ENCODE data around the gene ZNF576. TPM values are rescaled to one million over a fixed set of nuclear protein-coding genes. Genes with fewer than 3 reads are reported as not detected.
A peak's percentile ranks its signal among the peaks of the same experiment; 100 is the strongest.

ZNF576 gene
- total and polyA plus RNA-seq, 2 of the 13 experiments (the other 11 are each of a cell fraction or from before 2014, with no cell fraction given) = 7.2 to 9.6 TPM

DNA sequence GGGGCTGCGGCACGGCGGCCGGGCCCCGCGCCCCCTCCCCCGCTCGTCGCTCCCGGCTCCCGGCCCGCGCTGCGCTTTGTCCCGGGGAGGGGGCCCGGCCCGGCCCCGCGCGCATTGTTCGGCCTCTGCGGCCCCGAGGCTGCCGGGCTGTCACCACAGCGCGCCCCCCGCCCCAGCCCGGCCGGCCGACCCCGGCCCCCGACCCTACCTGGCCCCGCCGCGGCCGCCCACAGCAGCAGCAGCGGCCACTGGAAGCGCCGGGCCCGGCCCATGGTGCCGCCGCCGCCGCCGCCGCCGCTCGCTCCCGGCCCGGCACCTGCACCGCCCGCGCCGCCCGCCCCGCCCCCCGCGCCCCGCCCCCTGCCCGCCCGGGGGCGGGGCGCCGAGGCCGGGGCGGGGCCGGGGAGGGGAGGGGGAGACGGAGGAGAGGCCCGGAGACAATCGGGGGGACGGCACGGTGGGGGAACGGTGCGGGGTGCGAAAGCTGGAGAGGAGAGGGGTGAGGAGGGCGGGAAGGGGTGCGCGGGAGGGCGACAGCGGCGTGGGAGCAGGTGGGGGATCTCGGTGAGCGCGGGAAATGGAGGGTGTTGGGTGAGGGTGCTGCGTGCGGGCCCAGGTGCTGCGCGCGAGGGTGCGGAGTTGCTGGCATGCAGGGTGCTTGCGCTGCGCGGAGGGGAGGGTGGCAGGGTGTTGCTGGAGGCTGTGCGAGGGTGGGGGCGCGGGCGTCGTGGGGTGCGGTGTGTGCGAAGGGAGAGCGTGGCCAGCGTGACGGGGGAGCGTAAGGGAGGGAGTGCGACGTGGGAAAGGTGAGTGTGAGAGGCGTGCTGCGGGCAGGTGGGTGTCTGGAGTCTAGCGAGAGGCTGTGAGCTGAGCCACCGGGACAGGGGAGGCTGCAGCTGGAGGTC, 43.4 kb downstream of the ZNF576 start, which contains the start of gene CADM4 (continued):
- TF ChIP-seq PLSCR1 (CRISPR knock-in tag; IDR thresholded peaks at IDR 0.05; ENCODE audit: borderline replicate concordance) (no peak), ZC3H4 (CRISPR knock-in tag; IDR thresholded peaks at IDR 0.05; ENCODE audit: borderline replicate concordance) (no peak), RNF219 (CRISPR knock-in tag; IDR thresholded peaks at IDR 0.05) (no peak), SIN3A (IDR thresholded peaks at IDR 0.05; ENCODE audit: borderline replicate concordance, low read depth, low read length) (no peak), ZFP41 (CRISPR knock-in tag; IDR thresholded peaks at IDR 0.05; ENCODE audit: borderline replicate concordance) (peak; percentile 80; the same call in 1 of the 2 replicates), CBFB (CRISPR knock-in tag; IDR thresholded peaks at IDR 0.05) (no peak), THYN1 (CRISPR knock-in tag; IDR thresholded peaks at IDR 0.05; ENCODE audit: borderline replicate concordance, low read depth) (no peak), ZNF883 (CRISPR knock-in tag; IDR thresholded peaks at IDR 0.05; ENCODE audit: not compliant biosample characterization) (peak; percentile 49), FOSL1 (CRISPR knock-in tag; IDR thresholded peaks at IDR 0.05; ENCODE audit: borderline replicate concordance) (no peak), HOXD1 (CRISPR knock-in tag; IDR thresholded peaks at IDR 0.05) (no peak), ETV5 (CRISPR knock-in tag; IDR thresholded peaks at IDR 0.05; ENCODE audit: borderline replicate concordance) (no peak), RFXAP (CRISPR knock-in tag; IDR thresholded peaks at IDR 0.05; ENCODE audit: borderline replicate concordance) (no peak), E2F1 (CRISPR knock-in tag; IDR thresholded peaks at IDR 0.05) (no peak), MAZ (IDR thresholded peaks at IDR 0.05; ENCODE audit: borderline replicate concordance, low read depth, low read length) (no peak), MAZ (CRISPR knock-in tag; IDR thresholded peaks at IDR 0.05; ENCODE audit: low read depth) (peak; percentile 36; the same call in 1 of the 2 replicates), NFATC3 (CRISPR knock-in tag; IDR thresholded peaks at IDR 0.05) (no peak), SYNCRIP (IDR thresholded peaks at IDR 0.05; ENCODE audit: insufficient read depth, low read depth, low read length) (no peak)
- TF ChIP-seq, protein P1, sequence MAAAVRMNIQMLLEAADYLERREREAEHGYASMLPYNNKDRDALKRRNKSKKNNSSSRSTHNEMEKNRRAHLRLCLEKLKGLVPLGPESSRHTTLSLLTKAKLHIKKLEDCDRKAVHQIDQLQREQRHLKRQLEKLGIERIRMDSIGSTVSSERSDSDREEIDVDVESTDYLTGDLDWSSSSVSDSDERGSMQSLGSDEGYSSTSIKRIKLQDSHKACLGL (CRISPR knock-in tag; IDR thresholded peaks at IDR 0.05) = 0 out of 2 replicates have a peak, but pooled peaks have one; percentile 42
- TF ChIP-seq, protein P2, sequence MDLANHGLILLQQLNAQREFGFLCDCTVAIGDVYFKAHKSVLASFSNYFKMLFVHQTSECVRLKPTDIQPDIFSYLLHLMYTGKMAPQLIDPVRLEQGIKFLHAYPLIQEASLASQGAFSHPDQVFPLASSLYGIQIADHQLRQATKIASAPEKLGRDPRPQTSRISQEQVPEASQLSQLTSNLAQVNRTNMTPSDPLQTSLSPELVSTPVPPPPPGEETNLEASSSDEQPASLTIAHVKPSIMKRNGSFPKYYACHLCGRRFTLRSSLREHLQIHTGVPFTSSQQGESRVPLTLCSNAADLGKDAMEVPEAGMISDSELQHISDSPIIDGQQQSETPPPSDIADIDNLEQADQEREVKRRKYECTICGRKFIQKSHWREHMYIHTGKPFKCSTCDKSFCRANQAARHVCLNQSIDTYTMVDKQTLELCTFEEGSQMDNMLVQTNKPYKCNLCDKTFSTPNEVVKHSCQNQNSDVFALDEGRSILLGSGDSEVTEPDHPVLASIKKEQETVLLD (CRISPR knock-in tag; IDR thresholded peaks at IDR 0.05; ENCODE audit: low read depth) = 0 out of 2 replicates have a peak, but pooled peaks have one; percentile 46
